Mesenchymal stem cell (in vitro differentiated cells and primary cell): ENCODE results near the gene CD44.

Source experiments
- DNase-seq: peaks from one replicate; pipeline ENCODE4 v3.0.0-alpha.2; 2013
- H2AFZ ChIP-seq: one replicate; pipeline ENCODE4 v1.6.1; 2013; ENCODE audit warnings: low read depth, mild to moderate bottlenecking, control low read depth, inconsistent platforms, low read length, moderate library complexity
- H2AK5ac ChIP-seq: 2 replicates; pipeline ENCODE4 v1.6.1; 2013; ENCODE audit warnings: low read length, moderate library complexity, mild to moderate bottlenecking, inconsistent platforms; ENCODE audit not compliant: severe bottlenecking
- H2BK120ac ChIP-seq: one replicate; pipeline ENCODE4 v1.6.1; 2013; ENCODE audit warnings: low read depth, mild to moderate bottlenecking, inconsistent platforms, low read length, moderate library complexity
- H2BK12ac ChIP-seq, 2 experiments: one replicate each; pipeline ENCODE4 v1.6.1; 2013; ENCODE audit warnings: inconsistent platforms in 2 of 2, low read length in 2 of 2, mild to moderate bottlenecking in 2 of 2, moderate library complexity in 2 of 2, control low read depth in 1 of 2
- H2BK15ac ChIP-seq: one replicate; pipeline ENCODE4 v1.6.1; 2013; ENCODE audit warnings: mild to moderate bottlenecking, low read depth, inconsistent platforms; ENCODE audit not compliant: poor library complexity, severe bottlenecking
- H2BK5ac ChIP-seq: 2 replicates; pipeline ENCODE4 v1.6.1; 2013; ENCODE audit warnings: low read depth, mild to moderate bottlenecking, low read length, control low read depth, inconsistent platforms; ENCODE audit not compliant: poor library complexity, severe bottlenecking
- H3K14ac ChIP-seq, 2 experiments: one replicate each; pipeline ENCODE4 v1.6.1; 2013; ENCODE audit warnings: inconsistent platforms in 2 of 2, low read length in 2 of 2, control low read depth in 1 of 2, mild to moderate bottlenecking in 1 of 2, moderate library complexity in 1 of 2
- H3K18ac ChIP-seq, 2 experiments: one replicate each; pipeline ENCODE4 v1.6.1; 2013; ENCODE audit warnings: inconsistent platforms in 2 of 2, low read length in 2 of 2, control low read depth in 1 of 2, low read depth in 1 of 2, mild to moderate bottlenecking in 1 of 2
- H3K23ac ChIP-seq, 2 experiments: one replicate each; pipeline ENCODE4 v1.6.1; 2013; ENCODE audit warnings: inconsistent platforms in 2 of 2, low read length in 2 of 2, mild to moderate bottlenecking in 2 of 2, moderate library complexity in 2 of 2, control low read depth in 1 of 2
- H3K27ac ChIP-seq: 2 replicates; pipeline ENCODE4 v1.5.1; 2013; ENCODE audit warnings: mild to moderate bottlenecking, moderate library complexity, low read length, control low read depth, inconsistent platforms; ENCODE audit not compliant: poor library complexity, severe bottlenecking
- H3K27me3 ChIP-seq, 2 experiments: 2 replicates each; pipeline versions ENCODE4 v1.6.1 to v1.7.0; 2013; ENCODE audit warnings: low read length in 2 of 2, mild to moderate bottlenecking in 2 of 2, moderate library complexity in 2 of 2, control low read depth in 1 of 2, inconsistent platforms in 1 of 2; ENCODE audit not compliant: control insufficient read depth in 1 of 2, insufficient read depth in 1 of 2
- H3K36me3 ChIP-seq, 2 experiments: 2 replicates each; pipeline versions ENCODE4 v1.6.1 to v1.7.0; 2013; ENCODE audit warnings: low read length in 2 of 2, control low read depth in 1 of 2, inconsistent platforms in 1 of 2, low read depth in 1 of 2, mild to moderate bottlenecking in 1 of 2; ENCODE audit not compliant: insufficient read depth in 2 of 2, control insufficient read depth in 1 of 2
- H3K4ac ChIP-seq, 2 experiments: one replicate each; pipeline ENCODE4 v1.6.1; 2013; ENCODE audit warnings: inconsistent platforms in 2 of 2, low read length in 2 of 2, mild to moderate bottlenecking in 2 of 2, moderate library complexity in 2 of 2, control low read depth in 1 of 2, low read depth in 1 of 2
- H3K4me1 ChIP-seq: 2 replicates; pipeline ENCODE4 v1.6.1; 2013; ENCODE audit warnings: low read depth, low read length, control low read depth; ENCODE audit not compliant: control insufficient read depth, insufficient read depth
- H3K4me2 ChIP-seq: 2 replicates; pipeline ENCODE4 v1.6.1; 2013; ENCODE audit warnings: low read length, mild to moderate bottlenecking, inconsistent platforms; ENCODE audit not compliant: poor library complexity, severe bottlenecking
- H3K4me3 ChIP-seq, 2 experiments: 2 replicates each; pipeline versions ENCODE4 v1.5.1 to v1.7.0; 2013; ENCODE audit warnings: low read length in 2 of 2, mild to moderate bottlenecking in 2 of 2, control low read depth in 1 of 2, low read depth in 1 of 2; ENCODE audit not compliant: insufficient read depth in 1 of 2
- H3K79me1 ChIP-seq: replicated peaks from 2 replicates; pipeline ENCODE4 v1.6.1; 2013; ENCODE audit warnings: mild to moderate bottlenecking, control low read depth, low read length, inconsistent platforms; ENCODE audit not compliant: poor library complexity, severe bottlenecking
- H3K9ac ChIP-seq: 2 replicates; pipeline ENCODE4 v1.7.0; 2013; ENCODE audit warnings: mild to moderate bottlenecking, low read length, moderate library complexity
- H3K9me3 ChIP-seq: 2 replicates; pipeline ENCODE4 v1.7.0; 2013; ENCODE audit warnings: mild to moderate bottlenecking, low read length; ENCODE audit not compliant: control insufficient read depth
- H4K8ac ChIP-seq: one replicate; pipeline ENCODE4 v1.6.1; 2013; ENCODE audit warnings: inconsistent platforms, mild to moderate bottlenecking, low read length, moderate library complexity
- H4K91ac ChIP-seq: one replicate; pipeline ENCODE4 v1.6.1; 2013; ENCODE audit warnings: mild to moderate bottlenecking, low read length, inconsistent platforms
- WGBS: methylation state at CpG from one replicate; pipeline ENCODE4 v1.1.7; 2013; ENCODE audit warnings: mixed read lengths; 5-methylcytosine and 5-hydroxymethylcytosine counted together

Gene CD44

DNA sequence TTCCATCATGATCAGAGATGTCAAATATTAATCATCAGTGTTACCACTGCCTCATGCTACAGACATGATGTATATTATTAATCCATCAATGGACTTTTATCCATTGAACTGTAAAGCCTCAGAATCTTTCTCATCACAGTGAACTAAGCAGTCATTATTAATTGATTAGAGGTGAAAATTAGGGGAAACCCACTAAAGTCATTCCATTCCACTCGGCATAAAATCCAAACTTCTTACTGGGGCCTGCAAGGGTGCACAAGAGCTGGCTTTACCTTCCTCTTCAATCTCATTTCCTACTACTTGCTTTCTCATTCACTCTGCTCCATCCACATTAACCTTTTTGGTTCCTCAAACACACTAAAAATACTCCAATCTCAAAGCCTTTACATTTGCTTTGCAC lies 7.9 kb upstream of the CD44 start:
- H2BK12ac ChIP-seq: no peak overlapping the region
- no peak overlapping the region for H3K23ac ChIP-seq
- no peak for DNase-seq
- H2BK15ac ChIP-seq: no peak overlapping the region
- no peak overlapping the region for H4K8ac ChIP-seq
- 96% methylated on average over 1 of the region's 1 CpG for WGBS
- no peaks in the 10 kb centered on the region for H3K79me1 ChIP-seq
- H3K18ac ChIP-seq: no peak overlapping the region
- no peak overlapping the region for H3K4me3 ChIP-seq
- H3K9me3 ChIP-seq: no peaks in the 10 kb centered on the region
- no peak overlapping the region for H3K9ac ChIP-seq
- H3K36me3 ChIP-seq: no peaks in the 10 kb centered on the region
- H4K91ac ChIP-seq: no peak overlapping the region
- no peak overlapping the region for H2AFZ ChIP-seq
- H2BK120ac ChIP-seq: no peak overlapping the region
- no peak overlapping the region for H3K27ac ChIP-seq
- H3K4me1 ChIP-seq: no peaks in the 10 kb centered on the region
- H3K14ac ChIP-seq: no peak overlapping the region
- H2BK5ac ChIP-seq: no peak overlapping the region
- H3K4me2 ChIP-seq: no peak overlapping the region
- no peaks in the 10 kb centered on the region for H3K27me3 ChIP-seq
- H2AK5ac ChIP-seq: no peak overlapping the region
- H3K4ac ChIP-seq: no peak overlapping the region

DNA sequence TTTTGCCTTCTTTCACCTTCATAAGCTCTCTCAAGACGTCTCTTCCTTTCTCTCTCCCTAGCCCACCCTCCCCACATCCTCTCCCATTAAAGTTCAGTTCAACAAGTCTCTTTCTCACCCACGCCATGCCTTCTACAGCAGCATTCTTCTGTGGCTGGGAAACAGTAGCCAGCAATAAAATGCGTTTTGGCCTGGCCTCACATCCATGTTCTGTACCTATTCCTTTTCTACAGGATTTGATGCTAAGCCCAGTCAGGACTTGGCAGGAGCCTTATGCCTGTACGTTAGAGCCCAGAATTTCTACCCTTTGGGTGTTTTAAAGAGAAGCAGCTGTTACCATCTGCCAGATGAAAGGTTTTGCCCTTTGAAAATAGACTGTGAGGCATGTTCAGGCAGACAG lies 7.1 kb upstream of the CD44 start:
- H2AK5ac ChIP-seq: no peak overlapping the region
- peak overlapping the region; percentile 4 to 34 for H3K18ac ChIP-seq
- no peak for DNase-seq
- H2BK15ac ChIP-seq: no peak overlapping the region
- no peak overlapping the region for H3K4me2 ChIP-seq
- H2BK120ac ChIP-seq: no peak overlapping the region
- WGBS: 88% methylated on average over 4 of the region's 4 CpGs
- H3K4ac ChIP-seq: no peak overlapping the region
- H3K4me3 ChIP-seq: no peak overlapping the region
- H3K9me3 ChIP-seq: no peaks in the 10 kb centered on the region
- no peak overlapping the region for H4K8ac ChIP-seq
- no peak overlapping the region for H3K23ac ChIP-seq
- peak overlapping the region in 1 of 2 experiments; percentile 39 for H2BK12ac ChIP-seq
- no peak overlapping the region for H3K9ac ChIP-seq
- no peak overlapping the region for H3K27ac ChIP-seq
- H3K27me3 ChIP-seq: no peaks in the 10 kb centered on the region
- H2BK5ac ChIP-seq: no peak overlapping the region
- H4K91ac ChIP-seq: no peak overlapping the region
- H3K79me1 ChIP-seq: no peaks in the 10 kb centered on the region
- H2AFZ ChIP-seq: no peak overlapping the region
- H3K14ac ChIP-seq: no peak overlapping the region
- H3K36me3 ChIP-seq: no peaks in the 10 kb centered on the region
- H3K4me1 ChIP-seq: peaks cover 2% of the 10 kb centered on the region

DNA sequence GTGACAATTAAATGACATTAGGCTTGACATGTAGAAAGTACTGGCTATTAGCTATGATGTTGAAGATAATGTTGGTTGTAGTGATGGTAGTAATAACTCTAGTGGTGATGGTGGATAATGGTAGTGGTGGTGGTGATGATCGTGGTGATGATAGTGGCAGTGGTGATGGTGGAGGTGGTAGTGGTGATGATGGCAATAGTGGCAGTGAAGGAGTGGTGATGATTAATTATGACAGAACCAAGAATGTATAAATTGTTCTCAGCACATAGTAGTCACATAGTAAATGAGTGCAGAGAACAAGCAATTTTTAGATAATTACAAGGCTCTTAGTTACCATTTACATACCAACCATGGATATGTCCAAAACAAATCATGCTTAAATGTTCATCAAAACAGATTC lies 5.3 kb upstream of the CD44 start:
- Histone ChIP-seq H2AK5ac (no peak overlapping the region), H3K4me3 (no peak overlapping the region), H3K18ac (peak overlapping the region in 1 of 2 experiments; percentile 54), H3K23ac (no peak overlapping the region), H3K14ac (no peak overlapping the region), H2BK120ac (no peak overlapping the region), H2AFZ (no peak overlapping the region), H3K9ac (no peak overlapping the region), H4K91ac (no peak overlapping the region), H4K8ac (no peak overlapping the region), H3K79me1 (peaks cover 5% of the 10 kb centered on the region), H3K4me2 (no peak overlapping the region), H2BK12ac (peak overlapping the region in 1 of 2 experiments; percentile 81), H3K9me3 (no peaks in the 10 kb centered on the region), H3K4me1 (peaks cover 6% of the 10 kb centered on the region), H3K4ac (no peak overlapping the region), H3K36me3 (no peaks in the 10 kb centered on the region), H3K27me3 (no peaks in the 10 kb centered on the region), H2BK15ac (no peak overlapping the region), H3K27ac (no peak overlapping the region), H2BK5ac (no peak overlapping the region)
- WGBS: 100% methylated on average over 1 of the region's 1 CpG
- DNase-seq: no peak

DNA sequence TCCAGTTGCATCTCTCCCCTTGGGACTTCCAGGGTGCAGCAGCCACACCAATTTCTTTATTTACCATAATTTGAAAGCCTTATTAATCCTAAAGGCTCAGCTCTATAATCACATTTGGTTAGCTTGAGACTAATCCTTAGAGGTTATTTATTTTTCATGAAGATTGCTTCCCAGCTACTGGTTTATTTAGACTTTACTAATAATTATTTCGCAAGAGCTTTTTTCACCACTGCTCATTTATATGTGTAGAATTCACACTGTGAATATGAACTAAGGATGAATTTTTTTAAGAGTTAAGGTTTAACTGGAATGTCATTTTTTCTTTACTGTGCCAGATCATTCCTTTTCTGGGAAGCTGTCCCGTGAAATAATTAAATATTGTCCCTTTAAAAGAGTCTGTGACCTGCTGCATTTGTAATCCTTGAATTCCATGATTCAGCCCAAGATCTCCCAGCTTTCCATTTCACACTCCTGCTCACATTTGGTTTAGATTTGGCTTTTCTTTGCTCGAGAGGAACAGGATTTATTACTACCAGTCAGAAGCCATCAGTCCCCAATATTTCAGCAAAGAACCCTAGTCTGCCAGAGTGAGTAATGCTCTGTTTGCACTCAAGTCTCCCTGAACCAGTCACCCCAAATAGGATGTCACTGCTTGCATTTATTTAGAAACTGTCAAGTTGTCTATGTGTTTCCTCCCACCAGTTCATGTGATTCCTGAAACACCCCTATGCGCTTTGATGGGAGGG lies 4.4 kb upstream of the CD44 start:
- Histone ChIP-seq H3K4ac (no peak overlapping the region), H3K18ac (peak overlapping the region in 1 of 2 experiments; percentile 26), H4K8ac (no peak overlapping the region), H3K79me1 (peaks cover 5% of the 10 kb centered on the region), H3K4me2 (no peak overlapping the region), H3K4me1 (peaks cover 6% of the 10 kb centered on the region), H3K27me3 (no peaks in the 10 kb centered on the region), H4K91ac (no peak overlapping the region), H2AFZ (no peak overlapping the region), H2BK12ac (peak overlapping the region in 1 of 2 experiments; percentile 42), H2BK120ac (peak overlapping the region; percentile 21), H2BK15ac (no peak overlapping the region), H3K4me3 (peak overlapping the region in 1 of 2 experiments; percentile 31), H3K23ac (no peak overlapping the region), H2AK5ac (no peak overlapping the region), H3K9me3 (no peaks in the 10 kb centered on the region), H3K9ac (peak overlapping the region; percentile 40), H3K36me3 (no peaks in the 10 kb centered on the region), H3K14ac (no peak overlapping the region), H2BK5ac (no peak overlapping the region), H3K27ac (no peak overlapping the region)
- 38% methylated on average over 2 of the region's 4 CpGs for WGBS
- peak; percentile 50 for DNase-seq
